GM19455 (cell line): ENCODE results near the gene TNNT1.
"Not testable (repeated sequence)": the region's sequence is repeated elsewhere in the genome, so short reads cannot be mapped to it uniquely, and the experiment has no call there.

Experiments
- ATAC-seq: cut with Tn5 transposase; IDR thresholded peaks from one replicate; pipeline ENCODE4 v1.9.1; 2021; ENCODE audit not compliant: unreplicated experiment

The TNNT1 gene, protein sequence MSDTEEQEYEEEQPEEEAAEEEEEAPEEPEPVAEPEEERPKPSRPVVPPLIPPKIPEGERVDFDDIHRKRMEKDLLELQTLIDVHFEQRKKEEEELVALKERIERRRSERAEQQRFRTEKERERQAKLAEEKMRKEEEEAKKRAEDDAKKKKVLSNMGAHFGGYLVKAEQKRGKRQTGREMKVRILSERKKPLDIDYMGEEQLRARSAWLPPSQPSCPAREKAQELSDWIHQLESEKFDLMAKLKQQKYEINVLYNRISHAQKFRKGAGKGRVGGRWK

DNA sequence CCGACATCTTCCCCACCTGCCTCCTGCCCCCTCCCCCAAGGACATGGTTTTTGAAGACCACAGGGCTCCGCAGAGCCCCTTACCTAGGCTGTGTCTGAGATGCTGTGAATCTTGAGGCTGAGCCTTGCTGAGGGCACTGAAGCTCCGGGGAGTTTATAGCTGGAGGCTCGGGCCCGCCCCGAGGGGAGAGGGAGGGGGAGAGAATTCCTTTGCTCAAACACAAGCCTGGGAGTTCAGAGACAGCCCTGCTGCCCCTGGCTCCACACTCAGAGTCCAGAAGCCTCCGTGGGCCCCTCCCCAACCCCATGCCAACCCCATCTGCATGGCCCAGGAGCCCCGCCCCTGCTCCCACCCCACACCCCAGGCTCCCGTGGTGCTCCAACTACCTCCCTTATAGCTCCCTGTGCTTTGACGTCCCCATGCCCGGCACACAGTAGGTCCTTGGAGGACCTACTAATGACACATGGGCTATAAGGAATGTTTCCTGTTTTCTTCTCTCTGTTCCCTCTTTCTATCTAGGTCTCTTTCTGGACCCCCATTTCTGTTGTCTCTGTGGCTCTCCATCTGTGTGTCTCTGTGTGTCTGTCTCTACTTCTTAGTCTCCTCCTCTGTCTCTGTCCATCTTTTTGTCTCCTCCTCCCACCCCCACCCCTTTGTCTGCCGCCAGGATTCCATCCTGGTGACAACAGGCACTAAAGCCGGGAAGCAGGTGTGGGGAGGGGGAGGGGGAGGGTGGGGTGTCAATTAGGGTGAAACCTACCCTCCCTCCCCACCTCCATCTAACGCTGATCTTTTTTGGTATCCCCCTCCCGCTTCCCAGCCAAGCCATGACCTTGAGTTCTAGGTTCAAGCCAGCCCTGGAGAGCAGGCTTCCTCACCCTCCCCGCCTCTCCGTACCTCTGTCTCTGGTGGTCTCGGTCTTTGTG lies at the start of gene TNNT1:
Gene TNNT1, minus strand, starts transcription at position 129 of the 926 bp plus-strand sequence. CDS start 2,049 bp downstream, outside the sequence.
- no peak for ATAC-seq

DNA sequence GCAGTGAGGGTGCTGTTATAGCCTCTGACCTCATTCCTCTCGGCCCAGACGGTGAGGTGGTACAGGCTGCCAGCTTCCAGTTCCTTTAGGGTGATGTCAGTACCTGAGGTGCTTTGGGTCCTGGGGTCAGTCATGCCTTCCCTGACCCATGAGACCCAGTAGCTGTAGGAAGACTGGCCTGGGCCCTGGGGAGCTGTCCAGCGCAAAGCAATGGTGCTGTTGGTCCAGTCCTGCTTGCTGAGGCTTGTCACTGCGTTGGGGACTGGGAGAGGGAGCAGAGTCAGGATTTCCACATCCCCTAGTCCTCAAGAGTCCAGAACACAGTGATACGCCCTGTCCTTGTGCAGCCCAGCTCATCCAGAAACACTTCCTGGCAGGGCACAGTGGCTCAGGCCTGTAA lies 49.6 kb upstream of the TNNT1 start:
- ATAC-seq, result no peak

DNA sequence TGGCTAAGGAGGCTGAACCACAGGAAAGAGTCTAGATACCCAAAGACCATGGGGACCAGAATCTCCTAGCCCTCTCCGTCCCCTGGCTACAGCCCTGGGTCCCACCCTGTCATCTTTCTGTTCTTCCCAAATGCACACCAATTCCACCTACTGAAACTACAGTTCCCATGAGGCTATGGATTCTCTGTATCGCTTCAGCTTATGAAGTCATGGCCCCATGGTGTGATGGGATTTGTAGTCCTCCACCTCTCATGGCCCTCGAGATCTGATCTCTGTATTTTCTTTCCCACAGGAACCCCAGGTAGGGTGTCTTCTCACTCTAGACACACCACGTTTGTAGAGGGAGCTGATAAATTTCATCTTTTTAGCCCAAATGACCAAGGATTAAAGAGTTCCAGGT lies 48.5 kb upstream of the TNNT1 start:
- ATAC-seq, result no peak

DNA sequence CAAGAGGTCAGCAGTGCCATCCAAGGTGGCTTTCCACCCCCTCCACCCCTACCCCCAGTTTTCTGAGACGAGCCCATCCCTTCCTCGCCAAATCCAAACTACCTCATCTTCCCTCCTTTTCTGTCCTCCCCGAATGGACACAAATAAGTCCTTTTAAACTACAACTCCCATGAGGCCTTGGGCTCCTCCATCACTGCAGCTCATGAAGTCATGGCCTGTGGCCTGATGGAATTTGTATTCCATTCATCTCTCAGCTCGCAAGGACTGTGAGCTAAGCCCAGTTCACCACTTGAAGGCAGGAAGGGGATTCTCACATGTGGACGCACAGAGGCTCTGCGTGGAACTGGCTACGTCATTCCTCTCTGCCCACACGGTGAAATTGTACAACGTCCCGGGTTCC lies 47.8 kb upstream of the TNNT1 start:
- no peak for ATAC-seq

DNA sequence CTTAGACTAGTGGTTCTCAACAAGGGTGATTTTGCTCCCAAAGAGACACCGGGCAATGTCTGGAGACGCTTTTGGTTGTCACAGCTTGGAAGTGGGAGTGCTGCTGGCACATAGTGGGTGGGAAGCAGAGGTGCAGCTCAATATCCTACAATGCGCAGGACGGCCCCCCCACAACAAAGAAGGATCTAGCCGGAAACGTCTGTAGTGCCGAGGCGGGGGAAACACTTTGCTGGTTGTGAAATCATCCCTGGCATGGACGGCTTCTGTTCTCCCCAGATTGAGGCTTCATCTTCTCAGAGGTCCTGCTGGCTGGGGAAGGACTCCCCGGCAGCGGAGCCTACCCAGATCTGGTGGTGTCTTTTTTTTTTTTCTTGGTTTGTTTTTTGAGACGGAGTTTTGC lies 44.5 kb upstream of the TNNT1 start:
- no peak for ATAC-seq

DNA sequence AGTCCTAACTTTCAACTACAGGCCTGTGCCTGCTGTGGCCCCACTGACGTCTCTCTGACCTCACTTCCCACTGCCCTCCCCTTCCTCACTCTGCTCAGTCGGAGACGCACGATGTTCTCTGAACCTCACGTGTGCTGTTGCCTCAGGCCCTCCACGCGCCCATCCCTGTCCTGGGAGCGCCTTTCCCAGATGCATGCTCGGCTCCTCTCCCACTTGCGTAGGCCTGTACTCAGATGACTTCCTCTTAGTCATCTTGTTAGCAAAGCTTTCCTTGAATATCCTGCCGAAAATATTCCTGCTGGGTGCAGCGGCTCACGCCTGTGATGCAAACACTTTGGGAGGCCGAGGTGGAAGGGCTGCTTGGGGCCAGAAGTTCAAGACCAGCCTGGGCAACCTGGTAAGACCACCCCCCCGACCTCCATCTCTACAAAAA lies 40.4 kb upstream of the TNNT1 start:
- no peak for ATAC-seq

DNA sequence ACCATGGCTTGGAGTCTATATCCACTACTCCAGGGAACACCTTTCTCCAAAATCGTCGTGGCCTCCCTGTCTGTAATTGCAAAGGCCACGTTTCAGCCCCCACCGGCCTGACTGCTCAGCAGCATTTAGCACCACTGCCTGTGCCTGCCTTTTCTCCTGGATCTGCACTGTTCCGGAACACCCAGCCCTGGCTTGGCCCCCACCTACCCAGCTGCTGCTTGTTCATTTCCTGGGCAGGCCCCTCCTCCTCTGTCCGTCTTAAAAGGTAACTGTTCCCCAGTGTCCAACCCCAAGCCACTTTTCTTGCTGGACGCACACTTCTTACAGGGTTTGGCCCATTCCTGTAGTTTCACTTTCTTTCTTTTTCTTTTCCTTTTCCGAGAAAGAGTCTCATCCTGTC lies 39.6 kb upstream of the TNNT1 start:
- ATAC-seq, result no peak

DNA sequence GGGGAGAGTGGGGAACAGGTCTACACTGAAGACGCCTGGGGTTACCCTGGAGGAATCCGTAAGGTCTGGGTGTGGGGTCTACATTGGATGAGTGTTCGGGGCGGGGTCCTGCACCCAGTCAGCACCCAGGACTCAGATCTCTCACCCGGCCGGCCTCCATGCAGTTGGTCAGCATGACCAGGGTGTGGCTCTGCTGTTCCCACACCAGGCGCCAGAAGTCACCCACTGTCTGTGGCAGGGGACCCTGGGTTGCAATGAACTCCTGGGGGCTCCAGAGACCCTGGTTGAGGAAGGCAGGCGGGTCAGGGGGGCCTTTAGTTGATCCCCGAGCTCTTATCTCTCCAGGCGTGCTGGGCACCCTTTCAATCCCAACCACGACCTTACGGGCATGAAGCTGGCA lies 37.1 kb upstream of the TNNT1 start:
- ATAC-seq, result no peak

DNA sequence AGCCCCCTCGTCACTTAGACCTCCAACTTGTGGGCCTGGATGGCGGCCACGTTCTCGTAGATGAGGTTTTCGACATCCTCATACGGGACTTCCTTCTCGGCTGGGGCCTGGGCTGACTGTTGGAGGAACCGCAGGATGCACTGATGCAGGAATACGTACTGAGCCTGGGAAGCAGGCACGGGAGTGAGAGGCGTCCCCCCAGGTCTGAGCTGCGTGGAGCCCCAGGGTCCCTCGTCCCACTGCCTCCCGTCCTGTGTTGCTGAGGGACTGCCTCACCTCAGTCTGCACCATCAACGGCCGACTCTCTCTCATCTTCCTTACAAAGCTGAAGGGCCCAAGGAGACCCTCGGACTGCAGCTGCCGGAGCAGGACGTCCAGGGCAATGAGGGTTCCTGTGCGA lies 32.7 kb upstream of the TNNT1 start:
- ATAC-seq, result no peak

DNA sequence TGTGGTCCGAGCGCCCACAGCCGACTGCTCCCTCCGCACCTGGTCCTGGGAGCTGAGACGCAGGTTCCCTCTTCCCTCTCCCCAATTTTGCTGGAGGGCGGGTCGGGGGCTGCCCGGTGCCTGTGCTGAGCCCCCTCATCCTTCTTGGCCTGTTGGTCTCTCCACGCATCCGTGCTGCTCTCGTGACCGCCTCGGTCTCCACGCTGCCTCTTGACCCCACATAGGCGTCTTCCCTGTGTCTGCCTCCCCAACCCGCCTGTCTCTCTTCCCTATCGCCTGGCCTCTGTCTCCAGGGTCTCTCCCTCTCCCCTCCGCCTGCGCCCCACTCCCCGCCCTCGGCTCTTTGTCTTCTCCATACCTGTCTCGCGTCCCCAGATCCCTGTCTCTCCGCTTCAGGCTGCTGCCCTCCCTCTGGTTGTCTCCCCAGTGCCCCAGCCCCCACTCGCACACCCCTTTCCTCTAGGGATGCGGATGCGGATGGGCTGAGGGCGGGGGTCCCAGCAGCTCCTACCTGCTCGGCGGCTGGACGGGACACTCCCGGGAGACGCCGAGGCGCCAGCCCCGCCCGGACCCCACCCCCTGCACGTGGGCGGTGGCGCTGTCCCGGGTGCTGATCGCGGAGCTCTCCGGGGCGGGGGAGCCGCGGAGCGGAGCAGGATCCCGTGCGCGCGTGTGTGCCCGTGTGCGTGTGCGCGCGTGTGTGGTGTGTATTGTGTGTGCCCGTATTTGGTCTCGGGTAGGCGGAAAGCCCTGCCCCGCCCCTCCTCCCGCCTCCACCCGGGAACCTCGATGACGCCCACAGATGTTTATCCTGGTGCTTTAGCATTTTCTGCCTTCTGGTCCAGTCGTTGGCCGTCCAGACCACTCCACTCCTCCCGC lies 30.8 kb upstream of the TNNT1 start, which contains the start of gene SYT5:
Gene SYT5, minus strand, starts transcription at position 684 of the 879 bp plus-strand sequence. CDS start 1,248 bp downstream, outside the sequence.
- ATAC-seq, result no peak

DNA sequence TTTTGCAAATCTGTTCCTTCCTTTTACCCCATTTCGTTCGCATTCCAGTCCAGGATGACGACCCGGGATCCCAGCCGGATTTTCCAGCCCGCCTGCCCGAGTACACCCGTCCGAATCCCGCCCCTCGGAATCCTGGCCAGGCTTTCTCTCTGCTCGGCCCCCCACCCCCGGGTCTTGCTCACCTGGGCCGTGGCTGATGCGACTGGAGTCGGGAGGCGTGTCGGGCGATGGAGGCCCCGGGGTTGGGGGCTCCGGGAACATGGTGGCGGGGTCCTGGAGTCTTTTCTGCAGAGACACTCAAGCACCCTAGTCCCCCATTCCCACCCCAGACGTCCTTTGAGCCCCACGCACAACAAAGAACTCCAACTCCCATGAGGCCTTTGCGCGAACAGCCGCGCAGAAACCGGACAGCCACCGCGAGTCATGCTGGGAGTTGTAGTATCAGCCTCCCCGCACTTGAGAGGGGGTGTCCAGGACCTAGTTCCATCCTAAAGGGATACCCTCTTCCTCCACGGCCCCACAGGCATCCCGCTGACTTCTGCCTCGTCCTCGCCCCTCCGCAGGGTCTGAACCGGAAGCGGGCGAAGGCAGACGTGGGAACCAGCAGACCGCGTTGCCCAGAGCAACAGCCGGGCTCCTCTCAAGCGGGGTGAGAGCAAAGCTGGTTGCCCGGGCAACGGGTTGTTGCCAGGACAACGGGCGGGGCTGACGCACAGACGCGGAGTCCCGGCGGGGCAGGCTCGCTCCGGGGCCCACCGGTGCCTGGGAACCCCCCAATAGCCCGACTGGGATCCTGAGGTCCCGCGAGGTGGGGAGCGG lies 30.0 kb upstream of the TNNT1 start:
- no peak for ATAC-seq

DNA sequence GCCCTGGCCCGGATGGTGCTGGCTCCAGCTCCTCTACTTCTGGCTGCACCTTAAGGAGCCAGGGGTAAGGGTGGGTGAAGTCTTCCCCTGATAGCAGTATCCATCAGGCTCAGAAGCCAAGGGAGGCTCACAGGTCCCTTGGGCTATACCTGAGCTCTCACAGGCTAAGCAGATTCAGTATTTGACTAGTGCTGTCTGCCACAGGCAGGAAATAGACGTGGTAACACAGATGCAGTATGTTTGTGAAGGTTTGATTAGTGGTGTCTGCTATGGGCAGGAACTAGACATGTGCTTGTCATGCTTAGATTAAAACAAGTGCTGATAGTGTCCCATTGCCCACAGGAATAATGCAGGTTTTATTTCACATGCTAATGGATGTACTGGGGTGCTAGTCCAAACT lies 27.1 kb upstream of the TNNT1 start:
- no peak for ATAC-seq

DNA sequence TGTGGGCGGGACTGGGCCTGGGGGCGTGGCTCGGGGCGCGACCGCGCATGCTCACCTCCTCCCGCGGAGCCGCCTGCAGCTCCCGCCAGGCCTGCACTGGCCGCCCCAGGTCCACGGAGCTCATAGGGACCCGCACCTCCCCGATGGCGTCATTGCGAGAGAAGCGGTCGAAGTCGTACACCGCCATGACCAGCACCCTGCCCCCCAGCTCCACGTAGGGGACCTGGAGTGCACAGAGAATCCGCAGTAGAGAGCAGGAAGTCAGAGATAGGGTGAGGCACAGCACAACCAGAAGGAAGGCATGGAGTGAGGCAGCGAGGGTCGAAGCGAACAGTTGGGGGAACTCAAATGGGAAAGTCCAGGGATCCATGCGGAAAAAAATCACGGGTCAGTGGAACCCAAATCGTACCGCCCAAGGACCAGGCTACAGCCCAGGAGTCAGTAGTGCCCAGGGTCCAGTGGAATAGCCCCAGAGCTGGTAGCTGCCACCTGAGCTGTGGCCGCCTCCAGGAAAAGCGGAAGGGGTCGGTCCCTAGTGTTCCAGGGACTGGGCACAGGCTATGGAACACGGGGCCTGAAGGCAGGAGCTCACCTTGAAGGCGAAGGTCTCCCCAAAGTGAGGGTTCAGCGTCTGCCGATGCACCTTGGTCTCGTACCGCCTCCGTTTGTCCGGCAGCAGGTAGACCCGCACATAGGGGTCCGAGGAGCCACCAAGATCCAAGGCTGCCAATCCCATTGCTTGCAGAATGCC lies 26.3 kb upstream of the TNNT1 start:
- no peak for ATAC-seq

DNA sequence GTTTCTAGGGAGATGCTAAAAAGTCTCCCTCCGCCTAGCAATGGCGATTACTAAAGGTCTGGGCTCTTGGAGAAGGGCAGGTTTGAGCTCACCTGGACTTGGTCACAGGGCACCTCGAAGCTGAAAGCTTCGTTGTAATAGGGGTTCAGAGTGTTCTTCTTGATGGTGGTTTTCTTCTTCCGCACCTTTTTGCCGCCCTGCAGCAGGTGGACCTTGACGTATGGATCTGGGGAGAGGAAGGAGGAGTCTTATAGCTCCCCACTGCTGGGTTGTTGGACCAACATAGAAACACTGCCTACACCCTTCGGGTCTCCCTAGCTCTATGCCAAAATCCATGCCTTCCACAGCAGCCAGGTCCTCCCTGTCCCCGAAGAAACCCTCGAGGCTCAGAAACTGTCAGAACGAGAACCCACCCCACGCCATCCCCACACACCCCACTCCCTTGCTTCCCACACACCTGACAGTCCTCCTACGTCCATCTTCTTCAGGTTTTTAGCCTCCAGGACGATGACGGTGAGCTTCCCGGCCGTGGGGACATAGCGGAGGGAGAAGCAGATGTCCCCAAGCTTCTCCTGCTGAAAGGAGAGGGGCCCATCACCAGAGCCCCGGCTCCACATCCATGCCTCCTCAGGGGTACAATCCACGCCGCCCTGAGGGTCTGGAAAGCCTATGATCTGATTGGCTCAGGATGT lies 25.6 kb upstream of the TNNT1 start:
- no peak for ATAC-seq

DNA sequence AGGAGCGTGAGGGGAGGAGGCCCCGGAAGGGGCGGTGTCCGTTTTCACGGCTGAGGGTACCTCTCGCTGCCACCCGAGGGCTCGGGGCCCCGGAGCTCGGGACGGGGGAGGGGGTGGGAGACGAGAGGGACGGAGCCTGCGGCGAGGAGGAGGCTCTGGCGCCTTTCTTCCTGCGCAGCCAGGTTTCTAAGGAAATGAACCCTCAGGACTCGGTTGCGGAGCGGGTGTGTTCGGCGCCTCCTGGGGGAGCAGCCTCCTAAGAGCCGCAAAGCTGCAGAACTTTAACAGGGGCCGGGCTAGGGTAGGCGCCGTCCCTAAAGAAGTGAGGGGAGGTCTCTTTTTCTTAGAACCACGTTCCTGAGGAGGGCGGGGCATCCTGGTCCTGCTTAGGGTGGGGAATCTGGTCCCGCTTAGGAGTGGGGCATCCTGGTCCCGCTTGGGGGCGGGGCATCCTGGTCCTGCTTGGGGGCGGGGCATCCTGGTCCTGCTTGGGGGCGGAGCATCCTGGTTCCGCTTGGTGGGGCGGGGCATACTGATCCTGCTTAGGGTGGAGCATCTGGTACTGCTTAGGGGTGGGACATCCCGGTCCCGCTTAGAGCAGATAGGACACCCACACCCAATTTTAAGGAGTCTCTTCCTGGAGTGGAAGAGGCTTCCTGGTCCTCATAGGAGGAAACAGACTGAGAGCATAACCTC lies 24.9 kb upstream of the TNNT1 start:
- no peak for ATAC-seq

DNA sequence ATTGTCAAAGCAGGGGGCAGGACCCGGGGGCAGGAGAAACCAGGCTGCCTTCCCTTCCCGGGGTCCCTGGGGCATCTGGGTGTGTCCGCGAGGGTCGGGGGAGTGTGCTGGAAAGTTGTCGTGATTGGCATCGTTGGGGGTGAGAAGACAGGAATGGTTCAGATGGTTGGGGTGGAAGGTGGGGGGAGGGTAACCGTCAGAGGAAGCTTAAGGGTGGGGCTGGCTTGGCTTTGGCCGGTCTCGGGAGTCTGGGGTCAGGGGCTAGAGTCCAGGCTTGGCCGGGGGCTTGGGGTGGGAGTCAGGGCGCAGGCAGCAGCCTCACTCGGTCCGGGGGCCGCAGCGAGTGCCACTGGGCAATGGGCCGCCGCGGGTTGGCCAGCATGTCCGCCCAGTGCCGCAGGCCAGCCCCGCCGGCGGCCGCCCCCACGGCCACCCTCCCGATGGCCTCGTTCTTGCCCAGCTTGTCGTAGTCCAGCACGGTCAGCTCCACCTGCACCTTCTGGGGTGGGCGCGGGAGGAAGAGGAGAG lies 24.2 kb upstream of the TNNT1 start:
- ATAC-seq, result no peak

DNA sequence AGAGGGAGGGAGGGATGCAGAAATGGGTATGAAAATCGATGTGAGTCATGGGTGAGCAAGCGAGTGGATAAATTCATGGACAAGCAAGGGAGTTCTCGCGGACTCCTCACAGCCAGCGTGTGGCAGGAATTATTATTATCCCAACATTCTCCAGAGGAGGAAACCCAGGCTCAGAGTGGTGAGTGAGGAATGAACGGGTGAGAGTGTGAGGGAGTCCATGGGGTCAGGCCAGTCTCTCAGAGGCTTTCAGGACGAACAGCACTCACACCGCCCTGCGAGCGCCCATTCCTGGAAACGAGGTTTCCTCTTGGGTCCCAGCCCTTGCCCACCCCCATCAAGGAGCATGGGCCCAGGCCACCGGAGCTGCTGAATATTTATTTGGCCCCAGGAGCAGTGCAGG lies 23.7 kb upstream of the TNNT1 start:
- no peak for ATAC-seq

DNA sequence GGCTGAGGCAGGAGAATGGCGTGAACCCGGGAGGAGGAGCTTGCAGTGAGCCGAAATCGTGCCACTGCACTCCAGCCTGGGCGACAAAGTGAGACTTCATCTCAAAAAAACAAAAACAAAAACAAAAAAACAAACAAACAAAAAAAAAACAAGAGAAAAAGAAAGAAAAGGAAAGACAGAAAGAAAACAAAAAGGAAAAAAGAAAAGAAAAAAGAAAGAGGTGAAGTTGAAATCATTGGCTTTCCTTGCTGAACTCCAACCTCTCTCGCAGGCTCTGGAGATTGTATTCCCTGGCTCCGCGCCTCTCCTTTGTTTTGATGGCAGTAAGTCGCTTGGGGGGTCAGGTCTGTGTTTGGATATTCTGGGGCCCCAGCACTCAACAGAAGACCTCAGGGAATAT lies 23.3 kb upstream of the TNNT1 start:
- ATAC-seq, result not testable (repeated sequence)
